NCI-H187 treated with DMSO at 0.1 percent for 48 hours (cell line): ENCODE data around the gene DET1.
"Not testable (repeated sequence)": the region's sequence is repeated elsewhere in the genome, so short reads cannot be mapped to it uniquely, and the experiment has no call there.

Source experiments
- DNase-seq: peaks from one replicate; lab custom pipeline; 2025; lab: John Stamatoyannopoulos, UW

Gene DET1

DNA sequence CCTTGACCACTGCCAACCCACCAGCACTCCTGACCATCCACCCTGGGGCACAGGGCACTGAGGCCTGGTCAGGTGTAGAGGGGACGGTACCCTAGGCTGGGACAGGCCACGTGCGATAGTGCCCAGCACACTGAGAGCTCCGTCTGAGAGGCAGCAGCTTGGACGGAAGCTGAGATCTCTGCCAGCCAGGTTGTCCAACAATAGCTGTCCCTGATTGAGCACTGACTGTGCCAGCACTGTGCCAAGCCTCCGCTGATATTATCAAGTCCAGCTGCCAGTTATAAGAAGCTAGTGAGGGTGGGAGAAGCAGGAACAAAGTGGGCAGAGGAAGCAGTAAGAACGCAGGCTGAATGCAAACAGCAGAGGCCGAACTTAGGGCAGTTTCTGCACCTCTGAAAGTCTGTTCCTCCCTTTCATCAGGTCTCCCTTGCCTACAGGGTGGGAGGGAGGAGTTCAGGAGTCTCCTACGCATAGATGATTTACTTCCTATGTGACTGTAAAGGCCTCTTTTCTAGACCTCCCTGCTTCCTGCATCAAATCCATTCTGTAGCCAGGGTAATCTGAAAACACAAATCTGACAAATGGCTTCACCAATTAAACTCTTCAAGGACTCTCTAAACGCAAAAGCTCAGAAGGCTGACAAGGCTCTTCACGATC, 49.2 kb downstream of the DET1 start:
- no peak for DNase-seq

DNA sequence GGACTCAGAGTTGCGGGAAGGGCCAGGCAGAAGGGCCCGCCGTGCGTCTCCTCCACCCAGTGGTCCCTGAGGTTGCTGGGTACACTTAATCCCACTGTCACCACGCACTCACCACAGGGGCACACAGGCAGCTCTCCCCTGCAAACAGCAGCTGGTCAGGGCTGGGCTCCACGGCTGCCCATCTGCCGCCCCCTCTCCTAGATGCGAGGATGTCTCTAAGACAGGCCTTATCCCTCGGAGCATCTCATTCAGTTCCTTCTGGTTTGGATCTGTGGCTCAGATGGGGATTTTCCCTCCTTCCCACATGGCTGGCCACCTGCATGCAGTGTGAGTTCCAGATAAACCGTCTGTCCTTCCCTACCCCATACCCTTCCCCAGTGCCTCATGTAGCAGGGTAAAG, 52.6 kb downstream of the DET1 start:
- DNase-seq = no peak

DNA sequence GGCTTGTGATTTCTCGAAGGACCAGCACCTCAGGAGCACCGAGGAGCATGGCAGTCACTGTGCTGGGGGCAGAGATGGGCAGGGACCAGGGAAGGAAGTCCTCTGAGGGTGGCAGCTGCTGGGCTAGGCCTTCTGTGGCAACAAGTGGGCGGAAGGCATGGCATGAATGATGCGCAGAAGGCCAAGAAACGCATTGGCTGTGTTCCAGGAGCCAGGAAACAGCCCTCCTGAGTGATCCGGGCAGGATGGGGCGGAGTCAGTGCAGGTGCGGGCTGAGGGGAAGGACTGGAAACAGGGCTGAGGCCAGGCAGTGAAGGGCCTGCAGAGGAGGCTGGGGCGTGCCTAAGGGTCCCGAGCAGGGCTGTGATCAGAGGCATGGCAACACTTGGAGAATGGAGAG, 55.3 kb downstream of the DET1 start:
- no peak for DNase-seq

DNA sequence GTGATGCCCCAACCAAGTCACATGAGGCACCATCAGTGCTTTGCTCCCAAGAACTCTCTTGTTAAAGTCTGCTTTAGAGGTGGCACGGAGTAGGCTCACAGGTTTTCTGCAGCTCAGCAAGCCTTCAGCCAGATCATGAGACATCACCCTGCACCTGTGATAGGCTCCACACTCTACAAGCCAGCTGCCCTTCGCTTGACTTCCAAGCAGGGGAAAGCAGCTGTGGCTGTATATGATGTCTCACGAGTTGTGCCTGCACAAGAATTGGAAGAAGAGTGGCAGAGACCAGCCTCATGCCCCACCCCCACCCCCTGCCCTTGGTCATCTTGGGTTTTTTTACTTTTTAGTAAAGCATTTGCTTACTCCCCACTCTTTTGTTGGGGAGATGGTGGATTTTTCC, 56.4 kb downstream of the DET1 start:
- no peak for DNase-seq

DNA sequence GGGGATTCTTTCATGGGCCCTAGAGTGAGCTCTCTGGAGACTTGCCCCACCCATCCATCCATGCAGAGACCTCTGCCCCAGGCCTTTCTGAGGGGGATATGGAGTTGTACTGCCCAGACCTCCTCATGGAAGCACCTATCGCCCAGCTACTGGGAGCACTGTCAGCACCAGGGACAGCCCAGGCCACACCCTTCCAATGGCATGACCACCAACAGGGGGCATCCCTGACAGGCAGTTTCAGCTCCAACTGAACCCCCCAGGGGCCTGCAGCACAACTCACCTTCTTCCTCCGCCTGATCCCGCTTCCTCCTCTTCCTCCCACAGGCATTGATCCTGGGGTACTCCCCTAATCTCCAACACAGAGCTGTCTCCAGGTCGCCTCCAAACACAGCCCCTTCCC, 57.2 kb downstream of the DET1 start:
- DNase-seq = no peak

DNA sequence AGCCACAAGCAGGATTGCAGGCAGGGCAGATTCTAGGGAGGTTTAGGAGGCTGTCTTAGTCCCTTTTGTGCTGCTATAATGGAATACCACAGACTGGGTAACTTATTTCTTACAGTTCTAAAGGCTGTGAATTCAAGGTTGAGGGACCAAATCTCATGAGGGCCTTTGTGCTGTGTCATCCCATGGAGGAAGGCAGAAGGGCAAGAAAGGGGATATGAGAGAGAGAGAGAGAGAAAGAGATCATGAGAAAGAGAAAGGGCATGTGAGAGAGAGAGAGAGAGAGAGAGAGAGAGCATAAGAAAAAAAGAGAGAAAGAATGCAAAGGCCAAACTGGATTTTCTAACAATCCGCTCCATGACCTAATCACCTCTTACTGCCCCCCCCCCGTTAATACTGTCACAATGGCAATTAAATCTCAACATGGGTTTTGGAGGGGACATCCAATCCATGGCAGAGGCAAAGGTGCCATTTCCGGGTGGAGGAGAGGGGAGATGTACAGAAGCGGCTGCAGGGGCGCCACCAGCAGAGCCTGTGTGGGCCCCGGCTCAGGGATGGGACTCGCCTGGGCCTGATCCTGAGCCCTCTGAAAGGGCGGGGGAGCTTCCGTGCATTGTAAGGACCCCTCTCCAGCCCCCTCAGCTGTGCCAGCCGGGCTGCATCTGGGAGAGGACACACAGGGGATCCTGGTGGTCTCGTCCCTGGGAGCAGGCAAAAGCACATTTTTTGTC, 58.5 kb downstream of the DET1 start:
- no peak for DNase-seq

DNA sequence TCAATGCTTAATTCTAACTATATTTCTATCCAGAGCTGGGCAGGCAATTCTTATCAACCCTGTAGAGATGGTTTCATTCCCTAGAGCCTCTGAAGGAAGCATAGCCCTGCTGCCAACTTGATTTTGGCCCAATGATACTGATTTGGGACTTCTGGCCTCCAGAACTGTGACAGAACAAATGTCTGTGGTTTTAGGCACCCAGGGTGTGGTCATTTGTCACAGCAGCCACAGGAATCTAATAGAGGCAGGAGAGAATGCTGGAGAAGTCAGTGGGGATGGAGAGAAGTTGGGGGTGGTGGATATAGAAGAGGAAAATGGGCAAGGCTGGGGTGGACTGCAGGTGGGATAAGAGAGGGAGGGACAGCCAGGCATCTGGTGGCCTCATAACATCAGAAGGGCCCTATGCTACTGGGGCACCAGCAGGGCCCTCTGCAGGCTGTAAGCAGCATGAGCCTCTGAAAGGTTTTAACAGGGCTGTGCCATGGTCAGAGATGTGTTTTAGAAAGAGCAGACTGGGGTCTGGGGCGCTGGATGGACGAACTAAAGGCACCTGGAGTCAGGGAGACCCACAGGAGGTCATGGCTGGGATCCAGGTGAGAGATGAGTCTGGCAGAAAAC, 59.2 kb downstream of the DET1 start:
- DNase-seq = no peak

DNA sequence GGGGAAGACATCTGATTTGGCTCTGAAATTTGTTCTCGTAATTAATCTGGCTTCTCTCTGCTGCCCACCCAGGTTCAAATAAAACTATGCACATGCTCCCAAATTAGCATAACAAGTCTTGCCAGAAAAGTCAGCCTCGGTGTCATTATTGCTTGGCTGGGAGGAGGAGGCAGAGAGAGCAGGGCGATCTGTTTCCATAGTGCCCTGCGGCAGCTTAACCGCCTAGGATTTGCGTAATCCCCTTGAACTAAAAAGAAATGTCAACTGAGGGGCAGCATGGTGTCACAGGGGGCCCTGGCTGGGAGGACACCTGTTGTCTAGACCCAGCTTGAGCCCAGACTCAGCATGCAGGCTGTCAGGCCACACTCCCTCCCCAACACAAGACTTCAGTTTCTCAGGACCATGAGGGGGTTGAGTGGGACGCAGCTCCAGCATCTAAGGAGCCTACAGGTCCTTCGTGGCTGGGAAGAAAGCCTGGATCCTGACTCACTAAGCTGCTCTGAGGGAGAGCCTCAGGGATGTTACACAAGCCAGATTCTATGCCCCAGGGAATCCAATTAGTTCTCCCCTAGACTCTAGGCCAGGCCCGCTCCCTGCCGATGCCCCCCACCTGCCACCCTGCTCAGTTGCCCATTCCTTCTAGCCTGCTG, 61.7 kb downstream of the DET1 start:
- no peak for DNase-seq

DNA sequence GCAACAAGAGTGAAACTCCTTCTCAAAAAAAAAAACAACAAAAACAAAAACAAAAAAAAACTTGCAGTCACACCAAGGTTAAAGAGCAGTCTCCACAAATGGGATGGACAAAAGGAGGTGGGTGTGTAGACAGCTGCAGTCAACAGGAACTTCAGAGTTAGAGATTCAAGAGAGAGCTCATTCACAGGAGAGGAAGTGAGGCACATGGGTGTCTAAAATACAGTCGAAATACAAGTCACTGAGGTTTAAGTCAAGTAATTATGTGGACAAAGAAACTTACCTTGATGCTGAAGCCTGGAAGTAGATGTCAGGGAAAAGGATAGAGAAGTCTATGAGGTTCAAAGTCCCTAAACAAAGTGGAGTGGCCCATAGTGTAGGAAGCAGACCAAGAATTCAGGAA, 64.2 kb downstream of the DET1 start:
- DNase-seq = no peak

DNA sequence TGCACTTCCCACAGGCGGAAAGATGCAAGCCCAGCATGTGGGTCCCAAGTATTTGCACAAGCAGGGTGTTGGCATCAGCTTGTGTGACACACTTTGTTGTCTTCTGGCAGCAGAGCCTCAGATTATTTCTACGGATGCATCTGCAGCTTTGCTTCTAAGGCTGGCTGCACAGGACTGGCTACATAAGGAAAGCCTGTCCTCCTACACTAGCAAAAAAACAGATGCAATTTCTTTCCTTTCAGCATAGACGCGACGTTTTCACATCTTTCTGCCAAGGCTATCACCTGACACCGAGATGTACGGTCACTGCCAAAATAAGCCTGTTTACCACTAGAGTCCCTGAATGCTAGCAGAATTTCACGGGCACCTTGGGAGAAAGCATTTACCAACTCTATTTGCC, 65.5 kb downstream of the DET1 start:
- no peak for DNase-seq

DNA sequence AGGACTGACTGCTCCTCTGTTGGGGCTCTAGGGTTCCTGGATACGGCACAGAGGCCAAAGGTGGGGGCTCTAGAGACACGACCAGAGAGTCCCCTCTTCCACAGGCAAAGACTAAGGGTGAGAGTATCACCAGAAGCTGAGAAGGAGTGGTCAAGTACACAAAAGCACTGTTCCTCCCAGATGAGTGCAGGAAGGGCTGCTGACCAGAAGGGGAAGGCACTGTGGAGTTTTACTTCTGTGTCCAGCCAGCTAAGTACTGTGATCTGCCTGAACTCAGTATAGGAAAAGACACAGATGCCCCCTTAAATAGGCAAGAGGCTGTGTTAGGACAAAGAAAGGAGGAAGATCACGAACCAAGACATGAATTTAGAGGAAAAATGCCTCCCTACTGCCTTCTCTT, 67.3 kb downstream of the DET1 start:
- no peak for DNase-seq

DNA sequence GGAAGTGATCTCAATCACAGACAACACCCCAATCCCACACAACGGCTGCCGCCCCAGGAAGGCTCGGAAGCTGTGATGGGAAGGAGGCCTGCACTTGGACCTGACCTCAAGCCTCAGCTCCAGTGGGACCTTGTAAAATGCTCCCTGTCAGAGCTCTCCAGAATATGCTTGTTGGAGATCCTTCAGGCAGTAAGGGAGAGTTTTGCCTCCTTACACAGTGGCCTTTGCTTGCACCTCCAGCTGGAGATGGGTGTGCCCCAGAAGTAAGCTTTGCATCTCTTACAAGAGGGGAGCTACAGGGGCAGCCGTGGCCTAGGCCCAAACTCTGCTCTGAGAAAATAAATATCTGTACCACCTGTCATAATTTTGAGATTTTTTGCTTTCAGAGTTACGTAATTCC, 68.6 kb downstream of the DET1 start:
- DNase-seq = no peak

DNA sequence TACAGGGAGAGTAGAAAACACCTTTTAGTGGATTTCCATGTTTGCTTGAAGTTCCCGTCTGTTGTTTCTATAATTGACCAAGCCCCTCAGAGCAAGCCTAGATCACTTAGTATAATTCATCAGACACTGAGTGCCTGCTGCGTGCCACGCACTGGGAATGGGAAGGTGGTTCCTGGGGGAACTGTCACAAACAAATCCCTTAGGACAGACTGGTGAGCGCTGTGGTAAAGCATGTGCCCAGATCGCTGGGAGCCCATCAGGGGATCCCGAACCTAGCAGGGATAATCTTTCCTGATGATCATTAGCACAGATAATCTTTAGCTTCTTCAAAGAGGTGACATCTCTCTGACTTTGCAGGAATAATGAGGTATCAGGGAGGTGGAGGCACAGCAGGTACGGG, 69.4 kb downstream of the DET1 start:
- DNase-seq = no peak

DNA sequence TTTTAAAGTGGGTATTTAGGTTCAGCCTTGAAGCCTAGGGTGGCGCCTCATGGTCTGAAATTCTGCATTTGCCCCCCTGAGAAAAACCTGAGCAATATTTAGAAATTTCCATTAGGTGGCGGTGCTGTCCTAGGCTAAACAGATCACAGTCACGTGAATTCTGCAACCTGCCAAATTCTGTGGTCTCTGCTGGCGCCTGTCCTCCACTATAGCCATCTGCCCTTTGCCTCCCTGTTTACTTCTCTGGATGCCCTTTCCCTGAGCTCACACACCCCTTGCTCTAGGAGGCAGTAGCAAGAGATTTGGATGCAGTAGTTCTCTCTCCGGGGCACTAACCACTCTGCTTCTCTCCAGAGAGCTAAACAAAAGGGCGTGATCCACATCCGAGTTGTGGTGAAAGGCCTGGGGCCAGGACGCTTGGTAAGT, 69.8 kb downstream of the DET1 start:
- no peak for DNase-seq

DNA sequence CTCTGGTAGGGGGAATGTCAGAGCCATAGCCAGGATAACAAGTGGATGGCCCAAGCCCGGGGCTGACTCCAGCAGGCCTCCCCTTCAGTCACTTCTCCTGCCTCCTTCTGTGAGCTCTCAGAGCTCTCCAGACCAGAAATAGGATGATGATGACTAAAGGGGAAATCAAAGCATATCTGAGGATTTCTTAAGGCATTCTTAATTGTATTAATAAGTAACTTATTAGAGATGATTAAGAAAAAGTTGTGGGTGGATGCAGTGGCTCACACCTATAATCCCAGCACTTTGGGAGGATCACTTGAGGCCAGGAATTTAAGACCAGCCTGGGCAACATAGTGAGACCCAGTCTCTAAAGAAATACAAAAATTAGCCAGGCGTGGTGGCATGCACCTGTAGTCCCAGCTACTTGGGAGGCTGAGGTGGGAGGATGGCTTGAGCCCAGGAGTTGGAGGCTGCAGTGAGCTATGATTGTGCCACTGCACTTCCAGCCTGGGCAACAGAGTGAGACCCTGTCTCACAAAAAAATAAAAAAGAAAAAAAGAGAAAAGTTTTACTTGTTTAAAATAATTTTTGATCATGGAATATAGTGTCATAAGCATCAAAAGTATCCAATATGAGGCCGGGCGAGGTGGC, 72.7 kb downstream of the DET1 start:
- DNase-seq = not testable (repeated sequence)

DNA sequence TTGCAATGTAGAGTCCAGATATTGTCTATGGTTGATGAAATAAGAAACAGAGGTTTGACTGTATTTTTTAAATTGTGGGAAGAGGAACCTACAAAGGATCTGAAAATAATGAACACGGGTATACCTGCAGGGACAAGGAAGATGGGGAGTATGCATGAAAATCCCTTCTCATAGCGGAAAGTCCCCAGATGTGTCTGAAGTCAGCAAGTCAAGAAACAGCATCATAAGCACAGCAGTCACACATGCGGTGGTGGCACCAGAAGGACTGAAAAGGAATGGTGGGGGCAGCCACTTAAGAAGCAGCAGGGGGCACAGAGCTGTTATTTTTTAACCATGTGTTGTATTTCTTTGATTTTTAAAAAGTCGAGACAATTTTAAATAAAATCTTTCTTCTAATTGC, 74.3 kb downstream of the DET1 start:
- no peak for DNase-seq

DNA sequence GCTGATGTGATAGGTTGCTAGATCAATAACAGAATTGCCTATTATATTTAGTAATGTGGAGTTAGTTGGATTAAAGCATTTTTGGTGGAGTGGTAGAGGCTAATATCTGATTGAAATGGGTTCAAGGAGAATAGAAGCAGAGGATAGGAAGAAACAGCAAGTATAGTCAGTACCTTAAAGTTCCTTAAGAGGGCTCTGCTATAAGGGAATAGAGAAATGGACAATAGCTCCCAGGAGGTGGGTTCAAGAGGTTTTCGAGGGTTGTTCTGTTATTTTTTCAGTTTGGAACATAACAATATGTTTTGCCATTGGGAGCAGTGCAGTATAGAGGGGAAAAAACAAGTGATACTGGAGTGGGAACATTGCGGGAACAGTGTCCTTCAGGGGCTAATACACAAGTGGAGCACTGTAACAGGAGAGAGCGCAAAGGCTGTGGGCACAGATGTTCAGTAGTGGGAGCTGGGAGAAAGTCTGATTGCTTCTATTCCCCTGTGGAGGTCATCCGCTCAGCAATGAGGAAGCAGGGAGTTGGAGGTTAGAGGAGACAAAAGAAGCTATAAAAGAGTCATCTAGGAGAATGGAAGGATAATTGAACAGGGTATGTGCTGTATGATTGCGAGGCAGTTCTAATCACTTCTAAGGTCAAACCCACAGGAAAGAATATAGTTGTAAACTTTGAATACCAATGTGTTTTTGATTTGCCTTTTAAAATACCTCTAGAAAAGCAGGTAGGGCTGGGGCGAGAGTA, 75.7 kb downstream of the DET1 start:
- no peak for DNase-seq

DNA sequence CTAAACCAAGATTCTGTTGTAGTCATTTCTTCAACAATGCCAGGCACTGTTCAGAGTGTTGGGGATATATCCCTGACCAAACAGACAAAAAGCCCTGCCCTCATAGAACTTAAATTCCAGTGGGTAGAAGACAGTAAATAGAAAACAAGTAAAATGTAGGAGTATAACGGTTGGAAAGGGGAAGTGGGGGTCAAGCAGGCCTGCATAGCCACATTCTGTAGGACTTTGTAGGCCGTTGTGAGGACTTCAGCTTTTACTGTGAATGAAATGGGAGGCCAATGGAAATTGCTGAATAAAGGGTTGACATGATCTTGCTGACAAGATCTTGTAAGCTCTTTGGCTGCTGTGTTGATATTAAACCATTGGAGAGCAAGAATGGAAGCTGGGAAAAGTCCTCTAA, 77.2 kb downstream of the DET1 start:
- no peak for DNase-seq

DNA sequence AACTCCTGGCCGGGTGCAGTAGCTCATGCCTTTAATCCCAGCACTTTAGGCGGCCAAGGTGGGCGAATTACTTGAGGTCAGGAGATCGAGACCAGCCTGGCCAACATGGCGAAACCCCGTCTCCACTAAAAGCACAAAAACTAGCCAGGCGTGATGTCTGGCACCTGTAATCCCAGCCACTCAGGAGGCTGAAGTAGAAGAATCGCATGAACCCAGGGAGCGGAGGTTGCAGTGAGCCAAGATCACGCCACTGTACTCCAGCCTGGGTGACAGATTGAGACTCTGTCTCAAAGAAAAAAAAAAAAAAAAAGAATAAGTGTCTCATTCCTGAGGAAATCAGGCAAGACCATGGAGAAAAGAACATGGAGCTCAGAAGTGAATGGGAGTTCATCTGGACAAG, 77.8 kb downstream of the DET1 start:
- not testable (repeated sequence) for DNase-seq

DNA sequence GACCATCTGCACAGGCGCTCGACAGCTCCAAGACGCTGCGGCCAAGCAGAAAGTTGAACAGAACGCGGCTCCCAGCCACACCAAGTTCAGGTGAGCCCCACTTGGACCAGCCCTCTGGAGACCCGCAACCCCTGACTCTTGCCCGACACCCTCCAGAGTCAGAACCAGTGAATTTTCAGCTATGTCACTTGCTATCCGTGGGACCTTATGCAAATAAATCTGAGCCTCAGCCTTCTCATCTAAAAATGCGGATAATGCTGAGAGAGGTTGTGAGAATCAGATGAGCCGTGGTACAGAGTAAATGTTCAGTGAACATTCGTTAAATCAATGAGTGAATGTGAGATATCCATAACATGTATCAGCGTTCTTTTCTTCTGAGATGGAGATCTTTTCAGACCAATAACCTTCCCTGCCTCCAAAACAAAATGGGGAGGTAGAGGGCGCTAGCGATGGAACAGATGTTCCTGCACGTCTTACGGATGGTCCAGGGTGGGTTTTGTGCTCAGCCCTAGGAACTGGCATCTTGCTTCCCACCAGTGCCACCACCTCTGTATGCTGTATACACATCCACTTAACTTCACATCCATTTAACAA, 78.4 kb downstream of the DET1 start:
- no peak for DNase-seq
